Left lung (tissue), 10 donors: ENCODE results near the gene GDPD2. TPM values are rescaled to one million over a fixed set of nuclear protein-coding genes. Genes with fewer than 3 reads are reported as not detected.

ENCODE experiments used
- ATAC-seq: fragments of 200-7000 bp; cut with Tn5 transposase; one replicate; pipeline ENCODE4 v1.9.1; 2020; ENCODE audit warnings: moderate library complexity
- DNase-seq, 4 donors: peaks; one replicate each; pipeline ENCODE4 v3.0.0-alpha.2; 2013 to 2020
- H3K27ac ChIP-seq, 2 donors: fragments of 200-600 bp; sonication (generic) in 1 of 2; one replicate each; pipeline versions ENCODE4 v1.5.0 to v1.8.0; 2020 to 2021
- H3K27me3 ChIP-seq, 2 donors: fragments of 200-600 bp; sonication (generic) in 1 of 2; one replicate each; pipeline versions ENCODE4 v1.5.0 to v1.8.0; 2020 to 2021
- H3K36me3 ChIP-seq, 2 donors: fragments of 200-600 bp; sonication (generic) in 1 of 2; one replicate each; pipeline versions ENCODE4 v1.5.0 to v1.8.0; 2020 to 2021
- H3K4me1 ChIP-seq, 2 donors: fragments of 200-600 bp; one replicate each; pipeline ENCODE4 v1.8.0; 2021
- H3K4me3 ChIP-seq, 2 donors: fragments of 200-600 bp; sonication (generic) in 1 of 2; one replicate each; pipeline versions ENCODE4 v1.5.0 to v1.8.0; 2020 to 2021; ENCODE audit warnings: mild to moderate bottlenecking in 1 of 2
- H3K9me3 ChIP-seq, 2 donors: fragments of 200-600 bp; sonication (generic) in 1 of 2; one replicate each; pipeline versions ENCODE4 v1.5.0 to v1.8.0; 2020 to 2021
- intact Hi-C, 2 donors: fragments of 100-400 bp; cut with DNase I; formaldehyde crosslinking; loops; one replicate each; pipeline versions ENCODE4 v1.11.2 to v1.14.2; 2022
- polyA plus RNA-seq, 6 donors: library from polyadenylated mRNA; unstranded; fragments of 120-200 nt; gene quantifications; one replicate each; pipeline ENCODE4 v1.2.1, GENCODE V29; 2013; ENCODE audit not compliant: insufficient read length in 6 of 6
- total RNA-seq, 2 donors: library from RNA; stranded (reverse); fragmentation: NEBNext Ultra II Directional; extraction: Animal tissue kit (Norgen Biotek cat#: 25700); gene quantifications; one replicate each; pipeline ENCODE4 v1.2.1, GENCODE V29; 2021
- TF ChIP-seq, protein P1 (sequence below), 2 donors: fragments of 200-600 bp; sonication (generic) in 1 of 2; IDR thresholded peaks; one replicate each; pipeline versions ENCODE4 v1.5.0 to v1.8.0; 2021; ENCODE audit warnings: antibody characterized with exemption in 2 of 2
- donor health status: DM: no; HTN: yes; CAD: no.
- donor health status: DM: no; HTN: no; CAD: no.

Gene GDPD2
- total and polyA plus RNA-seq, 8 donors, result 0.12 to 0.38 (median 0.20) TPM; not detected in 2

DNA sequence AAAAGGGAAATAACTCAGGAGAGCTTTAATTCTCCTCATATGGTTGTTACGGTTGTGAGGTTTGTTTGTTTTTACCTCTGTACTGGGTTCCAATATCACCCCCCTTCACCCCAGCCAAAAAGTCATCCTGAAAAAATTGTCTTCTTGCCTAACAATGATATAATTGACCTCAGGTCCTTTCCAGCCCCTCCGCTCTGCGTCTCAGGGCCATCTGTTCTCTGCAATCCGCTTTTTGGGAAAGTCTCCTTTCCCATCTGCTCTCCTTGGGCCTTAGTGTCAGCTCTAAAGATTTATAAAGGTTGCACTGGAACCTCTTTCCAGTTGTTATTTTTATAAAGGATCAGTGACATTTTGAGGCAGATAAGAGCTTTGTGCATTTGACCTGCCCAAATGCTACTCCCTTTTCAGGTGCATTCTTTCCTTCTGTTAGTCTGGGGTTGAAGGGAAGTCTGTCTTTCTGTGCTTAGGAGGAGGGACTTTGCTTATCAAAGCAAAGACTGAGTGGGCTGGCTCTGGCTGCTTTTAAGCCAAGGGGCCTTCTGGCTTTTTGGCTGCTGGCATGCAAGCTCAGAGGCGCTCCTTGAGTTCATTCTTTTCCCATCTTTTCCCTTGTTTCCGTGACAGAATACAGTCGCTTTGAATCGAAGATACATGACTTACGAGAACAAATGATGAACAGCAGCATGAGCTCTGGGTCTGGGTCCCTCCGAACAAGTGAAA, 55.6 kb downstream of the GDPD2 start:
- Histone ChIP-seq H3K36me3 (no peaks in the 10 kb centered on the region), H3K9me3 (no peaks in the 10 kb centered on the region), H3K27me3 (peaks cover 0 to 5% of the 10 kb centered on the region in 2 donors), H3K27ac (peak overlapping the region; percentile 5 to 21), H3K4me3 (no peak overlapping the region), H3K4me1 (peaks cover 4% of the 10 kb centered on the region in 2 donors)
- TF ChIP-seq, protein P1, sequence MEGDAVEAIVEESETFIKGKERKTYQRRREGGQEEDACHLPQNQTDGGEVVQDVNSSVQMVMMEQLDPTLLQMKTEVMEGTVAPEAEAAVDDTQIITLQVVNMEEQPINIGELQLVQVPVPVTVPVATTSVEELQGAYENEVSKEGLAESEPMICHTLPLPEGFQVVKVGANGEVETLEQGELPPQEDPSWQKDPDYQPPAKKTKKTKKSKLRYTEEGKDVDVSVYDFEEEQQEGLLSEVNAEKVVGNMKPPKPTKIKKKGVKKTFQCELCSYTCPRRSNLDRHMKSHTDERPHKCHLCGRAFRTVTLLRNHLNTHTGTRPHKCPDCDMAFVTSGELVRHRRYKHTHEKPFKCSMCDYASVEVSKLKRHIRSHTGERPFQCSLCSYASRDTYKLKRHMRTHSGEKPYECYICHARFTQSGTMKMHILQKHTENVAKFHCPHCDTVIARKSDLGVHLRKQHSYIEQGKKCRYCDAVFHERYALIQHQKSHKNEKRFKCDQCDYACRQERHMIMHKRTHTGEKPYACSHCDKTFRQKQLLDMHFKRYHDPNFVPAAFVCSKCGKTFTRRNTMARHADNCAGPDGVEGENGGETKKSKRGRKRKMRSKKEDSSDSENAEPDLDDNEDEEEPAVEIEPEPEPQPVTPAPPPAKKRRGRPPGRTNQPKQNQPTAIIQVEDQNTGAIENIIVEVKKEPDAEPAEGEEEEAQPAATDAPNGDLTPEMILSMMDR (IDR thresholded peaks at IDR 0.05), result no peak
- intact Hi-C loops, result no loop called here
- ATAC-seq, result no peak
- no peak for DNase-seq

DNA sequence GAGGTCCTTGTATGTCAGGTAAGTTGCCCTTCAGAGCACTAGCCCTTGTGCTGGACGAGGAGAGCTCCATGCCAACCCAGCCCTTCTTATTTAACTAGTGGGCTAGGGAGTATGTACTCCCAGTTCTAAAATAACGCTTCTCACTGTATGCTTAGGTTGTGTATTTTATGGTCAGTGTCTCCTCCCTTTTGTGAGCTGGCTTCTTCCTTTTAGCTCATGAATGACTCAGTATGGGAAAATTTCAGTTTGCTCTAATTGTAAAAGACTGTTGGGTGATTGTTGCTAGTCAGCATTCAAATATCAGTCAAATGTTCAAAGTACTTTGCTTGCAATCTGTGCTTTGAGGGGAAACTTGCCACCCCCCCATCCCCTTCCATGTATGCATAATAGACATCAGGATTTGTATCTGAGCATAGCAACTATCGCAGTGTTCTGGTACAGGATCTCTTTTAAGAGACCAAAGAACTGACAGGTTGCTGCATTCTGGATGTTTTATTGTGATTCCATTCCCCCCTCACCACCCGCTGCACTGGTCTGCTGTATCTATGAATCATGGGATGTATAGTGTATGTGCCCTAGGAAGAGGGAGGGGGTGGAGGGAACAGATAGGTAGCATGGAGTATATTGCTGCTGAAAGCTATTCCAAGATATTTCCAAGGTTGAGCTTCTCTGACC, 56.3 kb downstream of the GDPD2 start:
- ATAC-seq, result peak; percentile 30
- peaks cover 0 to 5% of the 10 kb centered on the region in 2 donors for H3K27me3 ChIP-seq
- peaks cover 4% of the 10 kb centered on the region in 2 donors for H3K4me1 ChIP-seq
- H3K36me3 ChIP-seq, result no peaks in the 10 kb centered on the region
- H3K4me3 ChIP-seq, result no peak overlapping the region
- peak overlapping the region; percentile 5 to 21 for H3K27ac ChIP-seq
- no peak for DNase-seq
- TF ChIP-seq, protein P1 (IDR thresholded peaks at IDR 0.05), result no peak
- intact Hi-C loops, result no loop called here
- H3K9me3 ChIP-seq, result no peaks in the 10 kb centered on the region

DNA sequence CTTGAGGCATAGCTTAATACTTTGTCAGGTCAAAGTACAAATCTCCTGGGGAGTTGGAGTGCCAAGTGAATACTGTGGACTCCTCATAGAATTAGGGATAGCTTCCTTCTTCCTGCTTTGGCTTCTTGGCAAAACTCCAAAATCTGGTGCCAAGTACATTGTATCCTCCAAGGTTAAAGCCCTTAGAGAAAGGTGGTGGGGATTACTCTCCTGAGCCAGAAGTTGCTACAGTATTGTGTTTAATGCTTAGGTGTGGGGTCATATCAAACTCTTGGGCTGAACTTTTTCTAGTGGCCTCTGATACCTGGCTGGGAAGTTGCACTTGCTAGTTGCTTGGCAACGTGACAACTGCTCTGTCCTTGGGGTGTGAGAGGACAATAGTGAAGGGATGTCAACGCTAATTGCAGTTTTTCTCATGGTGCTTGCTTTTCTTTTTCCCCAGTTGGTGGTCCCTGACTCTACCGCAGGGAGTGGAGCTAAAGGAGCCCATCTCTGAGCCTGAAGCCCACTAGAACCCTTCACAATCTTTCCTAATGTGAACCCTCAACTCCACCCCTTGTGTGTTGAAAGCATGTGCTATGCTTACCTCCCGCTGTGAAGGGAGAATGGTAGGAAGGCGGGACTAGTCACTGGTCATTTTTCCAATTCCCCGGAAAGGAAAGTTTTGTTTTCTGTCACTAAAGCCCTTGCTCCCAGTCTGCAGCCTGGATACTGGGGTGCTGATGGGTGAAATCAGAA, 57.0 kb downstream of the GDPD2 start:
- Histone ChIP-seq H3K9me3 (no peaks in the 10 kb centered on the region), H3K4me3 (no peak overlapping the region), H3K36me3 (no peaks in the 10 kb centered on the region), H3K27ac (peak overlapping the region in 1 of 2 donors; percentile 21), H3K4me1 (peaks cover 4% of the 10 kb centered on the region in 2 donors), H3K27me3 (peaks cover 0 to 5% of the 10 kb centered on the region in 2 donors)
- DNase-seq, result no peak
- TF ChIP-seq, protein P1 (IDR thresholded peaks at IDR 0.05), result no peak
- intact Hi-C loops, result no loop called here
- no peak for ATAC-seq

DNA sequence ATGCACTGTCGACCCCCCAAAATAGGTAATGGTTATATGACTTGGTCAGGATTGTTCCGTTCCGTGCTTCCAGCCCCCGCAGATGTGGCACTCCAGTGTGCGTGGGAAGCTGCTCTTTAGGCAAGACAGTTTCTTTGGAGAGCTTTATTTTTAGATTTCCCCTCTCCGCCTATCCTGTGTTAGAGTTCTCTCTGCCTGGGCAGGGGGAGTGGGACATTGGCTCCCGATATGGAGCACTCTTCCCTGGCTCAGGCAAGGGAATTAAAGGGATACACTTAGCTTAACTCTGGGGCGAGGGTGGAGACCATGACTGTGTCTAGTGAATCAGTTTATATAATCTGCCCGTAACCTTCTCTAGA, 57.5 kb downstream of the GDPD2 start:
- TF ChIP-seq, protein P1 (IDR thresholded peaks at IDR 0.05), result no peak
- intact Hi-C loops, result no loop called here
- Histone ChIP-seq H3K27ac (no peak overlapping the region), H3K27me3 (peaks cover 0 to 5% of the 10 kb centered on the region in 2 donors), H3K4me1 (peaks cover 4% of the 10 kb centered on the region in 2 donors), H3K4me3 (no peak overlapping the region), H3K36me3 (no peaks in the 10 kb centered on the region), H3K9me3 (no peaks in the 10 kb centered on the region)
- ATAC-seq (no peak), DNase-seq (no peak)
